H1 (cell line): Measurements from ENCODE around the gene PDE4D. TPM values are rescaled to one million over a fixed set of nuclear protein-coding genes. Genes with fewer than 3 reads are reported as not detected.

Experiments
- CTCF ChIA-PET: fragments of 300-600 bp; sonication (Branson Sonifier 250); formaldehyde crosslinking; loops from one replicate; lab custom pipeline; 2021; ENCODE audit not compliant: partially characterized antibody; lab: Charles Lee
- POLR2A ChIA-PET: fragments of 300-600 bp; sonication (Branson Sonifier 250); formaldehyde crosslinking; loops from one replicate; lab custom pipeline; 2021; ENCODE audit warnings: inconsistent platforms; ENCODE audit not compliant: partially characterized antibody; lab: Charles Lee
- DNase-seq, 2 experiments: peaks; one replicate each; pipeline versions ENCODE4 v3.0.0 to v3.0.0-alpha.2; 2010 to 2022; ENCODE audit warnings: low spot score in 2 of 2, low read depth in 1 of 2, mixed read lengths in 1 of 2
- FAIRE-seq: peaks from 2 replicates; lab custom pipeline; 2011; peaks lifted over from hg19 to GRCh38; lab: Jason Lieb, UNC
- H2AFZ ChIP-seq: 2 replicates; pipeline ENCODE4 v1.8.1; 2012; ENCODE audit warnings: low read length, inconsistent platforms
- H2AK5ac ChIP-seq: 2 replicates; pipeline ENCODE4 v1.6.1; 2013; ENCODE audit warnings: low read depth, low read length
- H2BK120ac ChIP-seq: replicated peaks from 2 replicates; pipeline ENCODE3; 2013; ENCODE audit warnings: low read depth, low read length, inconsistent platforms
- H2BK12ac ChIP-seq: 2 replicates; pipeline ENCODE4 v1.6.1; 2013; ENCODE audit warnings: low read depth, low read length
- H2BK15ac ChIP-seq: 2 replicates; pipeline ENCODE4 v1.6.1; 2013; ENCODE audit warnings: low read length
- H2BK20ac ChIP-seq: 2 replicates; pipeline ENCODE4 v1.6.1; 2013; ENCODE audit warnings: low read length
- H2BK5ac ChIP-seq: 2 replicates; pipeline ENCODE4 v1.6.1; 2013; ENCODE audit warnings: low read depth, low read length
- H3K14ac ChIP-seq: 2 replicates; pipeline ENCODE4 v1.6.1; 2013; ENCODE audit warnings: inconsistent platforms; ENCODE audit not compliant: insufficient read length
- H3K18ac ChIP-seq: 2 replicates; pipeline ENCODE4 v1.6.1; 2013; ENCODE audit warnings: low read length; ENCODE audit errors: extremely low read depth
- H3K23ac ChIP-seq: 2 replicates; pipeline ENCODE4 v1.6.1; 2013; ENCODE audit warnings: inconsistent platforms; ENCODE audit not compliant: insufficient read length
- H3K23me2 ChIP-seq: 2 replicates; pipeline ENCODE4 v1.6.1; 2013; ENCODE audit warnings: low read depth, low read length
- H3K27ac ChIP-seq: 2 replicates; pipeline ENCODE4 v1.6.1; 2011; ENCODE audit warnings: low read depth, low read length, inconsistent platforms
- H3K27me3 ChIP-seq, 4 experiments: replicated peaks in 1 of 4; 1 replicate in 1 of 4; 2 replicates in 3 of 4; pipeline versions ENCODE4 v1.6.1 to v1.8.1; 2011 to 2013; ENCODE audit warnings: low read length in 3 of 4, mild to moderate bottlenecking in 3 of 4, inconsistent platforms in 2 of 4, mixed read lengths in 2 of 4, moderate library complexity in 1 of 4; ENCODE audit not compliant: control insufficient read depth in 3 of 4, insufficient read depth in 3 of 4; ENCODE audit errors: extremely low read depth in 1 of 4
- H3K36me3 ChIP-seq, 4 experiments: 2 replicates each; pipeline versions ENCODE4 v1.6.1 to v1.8.1; 2011 to 2013; ENCODE audit warnings: mild to moderate bottlenecking in 4 of 4, low read length in 3 of 4, moderate library complexity in 2 of 4, control low read depth in 1 of 4, inconsistent platforms in 1 of 4; ENCODE audit not compliant: insufficient read depth in 4 of 4, control insufficient read depth in 2 of 4
- H3K4ac ChIP-seq: replicated peaks from 2 replicates; pipeline ENCODE3; 2013; ENCODE audit warnings: low read length, low read depth, mixed read lengths, inconsistent platforms; ENCODE audit not compliant: insufficient read length
- H3K4me1 ChIP-seq, 4 experiments: replicated peaks in 1 of 4; 1 replicate in 1 of 4; 2 replicates in 3 of 4; pipeline versions ENCODE4 v1.6.1 to v1.8.1; 2011 to 2013; ENCODE audit warnings: low read length in 3 of 4, inconsistent platforms in 2 of 4, mixed read lengths in 1 of 4; ENCODE audit not compliant: insufficient read depth in 4 of 4, control insufficient read depth in 3 of 4
- H3K4me2 ChIP-seq, 2 experiments: 2 replicates each; pipeline versions ENCODE4 v1.6.1 to v1.8.1; 2011 to 2013; ENCODE audit warnings: low read depth in 2 of 2, low read length in 2 of 2, control low read depth in 1 of 2, inconsistent platforms in 1 of 2, mild to moderate bottlenecking in 1 of 2; ENCODE audit not compliant: insufficient read depth in 1 of 2
- H3K4me3 ChIP-seq, 4 experiments: fragments of 200-600, 300-600 bp in 1 of 4; sonication (generic), shearing (Covaris generic), sonication (Bioruptor Twin) in 1 of 4; 2 replicates each; pipeline versions ENCODE4 v1.5.1 to v1.8.1; 2011 to 2016; ENCODE audit warnings: low read length in 4 of 4, low read depth in 3 of 4, control low read depth in 2 of 4, inconsistent platforms in 2 of 4, mild to moderate bottlenecking in 2 of 4, mixed read lengths in 1 of 4, moderate library complexity in 1 of 4; ENCODE audit not compliant: insufficient read depth in 2 of 4; ENCODE audit errors: extremely low read depth in 1 of 4
- H3K56ac ChIP-seq: replicated peaks from 2 replicates; pipeline ENCODE3; 2013; ENCODE audit warnings: low read depth, mild to moderate bottlenecking, mixed read lengths, low read length, inconsistent platforms; ENCODE audit not compliant: insufficient read length
- H3K79me1 ChIP-seq: 2 replicates; pipeline ENCODE4 v1.6.1; 2013; ENCODE audit warnings: low read depth, low read length, control low read depth
- H3K79me2 ChIP-seq, 2 experiments: 2 replicates each; pipeline versions ENCODE4 v1.6.1 to v1.8.1; 2012 to 2013; ENCODE audit warnings: low read length in 2 of 2, mild to moderate bottlenecking in 2 of 2, inconsistent platforms in 1 of 2; ENCODE audit not compliant: insufficient read depth in 2 of 2, control insufficient read depth in 1 of 2
- H3K9ac ChIP-seq, 4 experiments: replicated peaks in 1 of 4; 1 replicate in 1 of 4; 2 replicates in 3 of 4; pipeline versions ENCODE4 v1.6.1 to v1.8.1; 2011 to 2013; ENCODE audit warnings: low read depth in 3 of 4, low read length in 3 of 4, control low read depth in 2 of 4, mild to moderate bottlenecking in 2 of 4, moderate library complexity in 2 of 4, inconsistent platforms in 1 of 4; ENCODE audit errors: extremely low read depth in 1 of 4
- H3K9me3 ChIP-seq, 2 experiments: 2 replicates each; pipeline versions ENCODE4 v1.6.1 to v1.8.1; 2012 to 2013; ENCODE audit warnings: mild to moderate bottlenecking in 2 of 2, moderate library complexity in 2 of 2, control low read depth in 1 of 2, inconsistent platforms in 1 of 2, low read depth in 1 of 2, low read length in 1 of 2, mixed read lengths in 1 of 2; ENCODE audit not compliant: insufficient read depth in 2 of 2
- H4K20me1 ChIP-seq, 2 experiments: replicated peaks in 1 of 2; 2 replicates each; pipeline versions ENCODE3 to v1.8.1; 2011 to 2013; ENCODE audit warnings: inconsistent platforms in 2 of 2, low read length in 2 of 2, mild to moderate bottlenecking in 1 of 2; ENCODE audit not compliant: insufficient read depth in 2 of 2, control insufficient read depth in 1 of 2
- H4K5ac ChIP-seq: 2 replicates; pipeline ENCODE4 v1.6.1; 2013; ENCODE audit warnings: low read length, low read depth, mixed read lengths, inconsistent platforms; ENCODE audit not compliant: insufficient read length
- H4K8ac ChIP-seq: 2 replicates; pipeline ENCODE4 v1.8.0; 2013; ENCODE audit warnings: mild to moderate bottlenecking, moderate library complexity, low read length, inconsistent platforms; ENCODE audit not compliant: insufficient read depth; ENCODE audit errors: extremely low read depth
- H4K91ac ChIP-seq: replicated peaks from 2 replicates; pipeline ENCODE3; 2013; ENCODE audit warnings: low read length, mixed read lengths, inconsistent platforms; ENCODE audit not compliant: insufficient read length
- CBX5 ChIP-seq: fragments of 300-800, 300-1000 bp; sonication (generic); IDR thresholded peaks from 2 replicates; pipeline ENCODE4 v1.7.1; 2016; ENCODE audit warnings: antibody characterized with exemption, low read length, low read depth
- CBX8 ChIP-seq: fragments of 300-800, 300-1000 bp; sonication (generic); IDR thresholded peaks from 2 replicates; pipeline ENCODE4 v1.7.1; 2016; ENCODE audit warnings: low read depth, low read length, borderline replicate concordance
- FOSL1 ChIP-seq: IDR thresholded peaks from 2 replicates; pipeline ENCODE4 v1.6.1; 2011; ENCODE audit warnings: mild to moderate bottlenecking, low read depth, low read length, moderate library complexity; ENCODE audit not compliant: insufficient read depth
- GTF2F1 ChIP-seq: IDR thresholded peaks from 2 replicates; pipeline ENCODE4 v1.6.1; 2012; ENCODE audit warnings: low read depth, low read length, improper control_type of control experiment, borderline replicate concordance
- JUND ChIP-seq: IDR thresholded peaks from 2 replicates; pipeline ENCODE4 v1.6.1; 2011; ENCODE audit warnings: mild to moderate bottlenecking, improper control_type of control experiment, low read length
- KDM1A ChIP-seq: fragments of 200-600, 300-600 bp; sonication (generic); IDR thresholded peaks from 2 replicates; pipeline ENCODE4 v1.7.1; 2016; ENCODE audit warnings: mild to moderate bottlenecking, low read length, borderline replicate concordance
- PHF8 ChIP-seq: fragments of 200-600 bp; sonication (generic); conservative IDR thresholded peaks from 2 replicates; pipeline ENCODE4 v1.7.1; 2012; ENCODE audit warnings: low read depth, mild to moderate bottlenecking, inconsistent platforms, low read length, moderate library complexity
- TAF1 ChIP-seq: IDR thresholded peaks from 2 replicates; pipeline ENCODE4 v1.6.1; 2011; ENCODE audit warnings: mild to moderate bottlenecking, low read depth, low read length
- TEAD4 ChIP-seq: IDR thresholded peaks from 2 replicates; pipeline ENCODE4 v1.6.1; 2012; ENCODE audit warnings: low read depth, low read length, inconsistent platforms, mixed read lengths
- YY1 ChIP-seq: IDR thresholded peaks from 2 replicates; pipeline ENCODE4 v1.6.1; 2011; ENCODE audit warnings: low read depth, mild to moderate bottlenecking, low read length
- WGBS, 2 experiments: shearing (Covaris generic) in 1 of 2; methylation state at CpG; one replicate each; pipeline versions ENCODE4 v1.1.6 to v1.1.7; 2013 to 2015; ENCODE audit warnings: low lambda C conversion rate in 2 of 2, mixed read lengths in 2 of 2, inconsistent platforms in 1 of 2, low coverage in 1 of 2, missing lambda C conversion rate in 1 of 2; ENCODE audit not compliant: insufficient replicate concordance in 2 of 2, insufficient coverage in 1 of 2, insufficient read length in 1 of 2; ENCODE audit errors: extremely low coverage in 1 of 2, missing lambda C conversion rate in 1 of 2; 5-methylcytosine and 5-hydroxymethylcytosine counted together
- polyA plus RNA-seq, 7 experiments: library from polyadenylated mRNA; depleted of rRNA in 3 of 7; stranded (reverse) in 5 of 7; unstranded in 2 of 7; fragments of >200 nt in 5 of 7; fragments of 200-250 nt in 2 of 7; gene quantifications; 1 replicate in 5 of 7; 2 replicates in 1 of 7; 4 replicates in 1 of 7; pipeline versions ENCODE4 v1.2.1 to v1.2.3, GENCODE V29; 2011 to 2013; ENCODE audit warnings: missing spikeins in 2 of 7, mixed read lengths in 2 of 7
- total RNA-seq: library from RNA; stranded (reverse); fragmentation: NEBNext Ultra II Directional; extraction: Animal tissue kit (Norgen Biotek cat#: 25700); gene quantifications from 2 replicates; pipeline ENCODE4 v1.2.1, GENCODE V29; 2021
- TF ChIP-seq, protein P1 (sequence below): IDR thresholded peaks from 2 replicates; pipeline ENCODE4 v1.6.1; 2011; ENCODE audit warnings: low read length, improper control_type of control experiment
- TF ChIP-seq, protein P2 (sequence below): IDR thresholded peaks from 2 replicates; pipeline ENCODE4 v1.6.1; 2012; ENCODE audit warnings: inconsistent platforms

Gene PDE4D
- total and polyA plus RNA-seq, 2 of the 8 experiments (the other 6 are each of a cell fraction or from before 2014, with no cell fraction given): 2.3 to 3.7 TPM

DNA sequence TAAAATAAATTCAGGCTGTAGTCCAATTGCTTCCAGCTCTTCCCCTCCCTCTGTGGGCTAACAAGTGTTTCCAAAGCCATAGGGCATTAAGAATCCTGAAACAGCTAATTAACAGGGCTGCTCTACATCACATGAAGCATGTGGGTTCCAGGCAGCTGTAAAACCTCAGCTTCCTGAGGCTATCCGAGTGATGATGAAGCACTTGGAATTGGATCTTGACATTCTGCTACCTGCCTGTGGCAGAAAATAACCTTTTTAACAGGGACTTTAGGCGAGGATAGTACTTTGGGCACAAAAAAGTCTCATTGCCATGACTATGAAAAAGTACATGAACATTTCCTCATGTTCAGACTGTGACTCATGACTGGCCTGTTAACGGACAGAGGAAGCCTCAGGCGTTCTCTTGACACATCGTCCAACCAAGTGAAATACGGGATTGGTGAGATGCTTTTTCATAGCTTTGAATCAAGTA is 107.2 kb downstream of the PDE4D start:
- Histone ChIP-seq H2BK12ac (no peak overlapping the region), H3K79me1 (no peaks in the 10 kb centered on the region), H3K23me2 (no peaks in the 10 kb centered on the region), H3K9ac (no peak overlapping the region), H2BK120ac (no peak overlapping the region), H3K9me3 (no peaks in the 10 kb centered on the region), H3K23ac (no peak overlapping the region), H3K4ac (no peak overlapping the region), H2BK5ac (no peak overlapping the region), H3K4me1 (peaks cover 0 to 4% (median 0%) of the 10 kb centered on the region in 4 experiments; a peak in 1 of 7 replicates), H2BK15ac (no peak overlapping the region), H3K18ac (no peak overlapping the region), H4K20me1 (no peaks in the 10 kb centered on the region), H2AFZ (no peak overlapping the region), H3K27ac (no peak overlapping the region), H3K36me3 (no peaks in the 10 kb centered on the region), H4K91ac (no peak overlapping the region), H4K8ac (no peak overlapping the region), H3K4me3 (no peak overlapping the region), H3K27me3 (no peaks in the 10 kb centered on the region), H4K5ac (no peak overlapping the region), H3K56ac (no peak overlapping the region), H3K79me2 (no peaks in the 10 kb centered on the region), H2AK5ac (no peak overlapping the region), H3K14ac (no peak overlapping the region), H2BK20ac (no peak overlapping the region), H3K4me2 (no peak overlapping the region)
- ChIA-PET POLR2A (interaction anchor here (0.7 kb wide), 1 partner anchor 589 kb away, joined by 3 read pairs; no protein-coding TSS in a partner anchor), CTCF (interaction anchor here (0.7 to 1.0 kb wide), 2 partner anchors 11 to 24 kb away, joined by 3 read pairs; no protein-coding TSS in a partner anchor)
- WGBS, 2 experiments: 86% methylated on average over 6 of the region's 6 CpGs; no CpG with 5 or more reads in 1 of the 2 experiments
- FAIRE-seq (no peak), DNase-seq (no peak)
- no peak for TF ChIP-seq PHF8
- no peak for TF ChIP-seq KDM1A
- TF ChIP-seq CBX5: no peak
- no peak for TF ChIP-seq CBX8
- TF ChIP-seq TEAD4: no peak
- no peak for TF ChIP-seq GTF2F1
- TF ChIP-seq, protein P1, sequence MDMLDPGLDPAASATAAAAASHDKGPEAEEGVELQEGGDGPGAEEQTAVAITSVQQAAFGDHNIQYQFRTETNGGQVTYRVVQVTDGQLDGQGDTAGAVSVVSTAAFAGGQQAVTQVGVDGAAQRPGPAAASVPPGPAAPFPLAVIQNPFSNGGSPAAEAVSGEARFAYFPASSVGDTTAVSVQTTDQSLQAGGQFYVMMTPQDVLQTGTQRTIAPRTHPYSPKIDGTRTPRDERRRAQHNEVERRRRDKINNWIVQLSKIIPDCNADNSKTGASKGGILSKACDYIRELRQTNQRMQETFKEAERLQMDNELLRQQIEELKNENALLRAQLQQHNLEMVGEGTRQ: no peak
- no peak for TF ChIP-seq TAF1
- no peak for TF ChIP-seq JUND
- TF ChIP-seq, protein P2, sequence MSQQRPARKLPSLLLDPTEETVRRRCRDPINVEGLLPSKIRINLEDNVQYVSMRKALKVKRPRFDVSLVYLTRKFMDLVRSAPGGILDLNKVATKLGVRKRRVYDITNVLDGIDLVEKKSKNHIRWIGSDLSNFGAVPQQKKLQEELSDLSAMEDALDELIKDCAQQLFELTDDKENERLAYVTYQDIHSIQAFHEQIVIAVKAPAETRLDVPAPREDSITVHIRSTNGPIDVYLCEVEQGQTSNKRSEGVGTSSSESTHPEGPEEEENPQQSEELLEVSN: no peak
- TF ChIP-seq FOSL1: no peak
- no peak for TF ChIP-seq YY1
